ENCODE results near the gene COL18A1. TPM values are rescaled to one million over a fixed set of nuclear protein-coding genes. Genes with fewer than 3 reads are reported as not detected.

The COL18A1 gene
- total and polyA plus RNA-seq, 9 of the 15 experiments (the other 6 are each of a cell fraction or from before 2014, with no cell fraction given): 0.14 to 16.4 (median 2.0) TPM

DNA sequence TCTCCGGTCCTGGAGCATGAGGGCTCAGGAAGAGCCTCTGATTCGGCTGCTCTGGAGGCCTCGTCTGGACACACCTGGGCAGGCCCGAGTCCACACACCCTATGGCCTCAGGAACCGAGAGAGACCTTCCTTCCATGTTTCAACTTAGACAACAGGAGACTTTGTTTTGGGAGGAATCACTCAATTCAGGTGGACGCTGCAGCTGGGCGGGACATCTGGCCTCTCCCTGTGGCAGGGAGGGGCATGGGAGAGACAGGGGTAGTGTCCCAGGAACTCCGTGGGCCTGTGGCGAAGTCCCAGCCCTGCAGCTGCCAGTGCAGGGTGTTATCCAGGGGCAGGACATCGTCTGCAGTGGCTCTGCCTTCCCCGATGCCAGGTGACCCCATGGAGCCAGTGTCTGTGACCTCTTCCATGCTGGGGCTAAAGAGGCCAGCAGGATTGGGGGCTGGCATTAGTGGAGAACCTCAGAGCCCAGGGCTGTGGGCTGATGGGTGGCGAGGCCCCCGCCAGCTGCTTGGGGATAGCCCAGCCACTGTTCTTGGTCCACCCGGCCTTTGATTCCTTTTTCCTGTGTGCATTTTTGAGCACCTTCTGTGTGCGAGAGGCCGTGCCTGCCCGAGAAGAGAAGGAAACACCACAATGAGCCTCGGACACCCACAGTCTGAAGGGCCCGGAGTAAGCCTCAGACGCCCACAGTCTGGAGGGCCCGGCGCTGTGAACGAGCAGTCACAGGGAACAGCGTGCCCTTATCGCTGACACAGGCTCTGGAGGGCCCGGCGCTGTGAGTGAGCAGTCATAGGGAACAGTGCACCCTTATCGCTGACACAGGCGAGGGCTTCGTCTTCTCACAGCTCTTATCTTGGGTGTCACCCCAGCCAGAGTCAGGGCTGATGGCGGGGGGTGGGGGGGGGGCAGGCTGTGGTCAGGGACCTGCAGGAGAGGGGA, 6.2 kb downstream of the COL18A1 start (continued):
- TF ChIP-seq, protein P1, sequence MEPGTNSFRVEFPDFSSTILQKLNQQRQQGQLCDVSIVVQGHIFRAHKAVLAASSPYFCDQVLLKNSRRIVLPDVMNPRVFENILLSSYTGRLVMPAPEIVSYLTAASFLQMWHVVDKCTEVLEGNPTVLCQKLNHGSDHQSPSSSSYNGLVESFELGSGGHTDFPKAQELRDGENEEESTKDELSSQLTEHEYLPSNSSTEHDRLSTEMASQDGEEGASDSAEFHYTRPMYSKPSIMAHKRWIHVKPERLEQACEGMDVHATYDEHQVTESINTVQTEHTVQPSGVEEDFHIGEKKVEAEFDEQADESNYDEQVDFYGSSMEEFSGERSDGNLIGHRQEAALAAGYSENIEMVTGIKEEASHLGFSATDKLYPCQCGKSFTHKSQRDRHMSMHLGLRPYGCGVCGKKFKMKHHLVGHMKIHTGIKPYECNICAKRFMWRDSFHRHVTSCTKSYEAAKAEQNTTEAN (CRISPR knock-in tag; IDR thresholded peaks at IDR 0.05): no peak
- TF ChIP-seq KDM2B (CRISPR knock-in tag; IDR thresholded peaks at IDR 0.05) (peak; percentile 90), ZFP91 (CRISPR knock-in tag; IDR thresholded peaks at IDR 0.05) (no peak), NFXL1 (CRISPR knock-in tag; IDR thresholded peaks at IDR 0.05) (no peak), ZNF140 (CRISPR knock-in tag; IDR thresholded peaks at IDR 0.05) (no peak), CHAMP1 (IDR thresholded peaks at IDR 0.05) (no peak), ZNF76 (CRISPR knock-in tag; IDR thresholded peaks at IDR 0.05; ENCODE audit: borderline replicate concordance) (no peak), YBX1 (IDR thresholded peaks at IDR 0.05) (no peak), POLR3A (IDR thresholded peaks at IDR 0.05; ENCODE audit: borderline replicate concordance, extremely low read depth, insufficient read depth, insufficient read length) (no peak)
- TF ChIP-seq, protein P2, sequence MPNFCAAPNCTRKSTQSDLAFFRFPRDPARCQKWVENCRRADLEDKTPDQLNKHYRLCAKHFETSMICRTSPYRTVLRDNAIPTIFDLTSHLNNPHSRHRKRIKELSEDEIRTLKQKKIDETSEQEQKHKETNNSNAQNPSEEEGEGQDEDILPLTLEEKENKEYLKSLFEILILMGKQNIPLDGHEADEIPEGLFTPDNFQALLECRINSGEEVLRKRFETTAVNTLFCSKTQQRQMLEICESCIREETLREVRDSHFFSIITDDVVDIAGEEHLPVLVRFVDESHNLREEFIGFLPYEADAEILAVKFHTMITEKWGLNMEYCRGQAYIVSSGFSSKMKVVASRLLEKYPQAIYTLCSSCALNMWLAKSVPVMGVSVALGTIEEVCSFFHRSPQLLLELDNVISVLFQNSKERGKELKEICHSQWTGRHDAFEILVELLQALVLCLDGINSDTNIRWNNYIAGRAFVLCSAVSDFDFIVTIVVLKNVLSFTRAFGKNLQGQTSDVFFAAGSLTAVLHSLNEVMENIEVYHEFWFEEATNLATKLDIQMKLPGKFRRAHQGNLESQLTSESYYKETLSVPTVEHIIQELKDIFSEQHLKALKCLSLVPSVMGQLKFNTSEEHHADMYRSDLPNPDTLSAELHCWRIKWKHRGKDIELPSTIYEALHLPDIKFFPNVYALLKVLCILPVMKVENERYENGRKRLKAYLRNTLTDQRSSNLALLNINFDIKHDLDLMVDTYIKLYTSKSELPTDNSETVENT (CRISPR knock-in tag; IDR thresholded peaks at IDR 0.05): peak; percentile 61; the same call in 1 of the 2 replicates
- TF ChIP-seq, protein P3, sequence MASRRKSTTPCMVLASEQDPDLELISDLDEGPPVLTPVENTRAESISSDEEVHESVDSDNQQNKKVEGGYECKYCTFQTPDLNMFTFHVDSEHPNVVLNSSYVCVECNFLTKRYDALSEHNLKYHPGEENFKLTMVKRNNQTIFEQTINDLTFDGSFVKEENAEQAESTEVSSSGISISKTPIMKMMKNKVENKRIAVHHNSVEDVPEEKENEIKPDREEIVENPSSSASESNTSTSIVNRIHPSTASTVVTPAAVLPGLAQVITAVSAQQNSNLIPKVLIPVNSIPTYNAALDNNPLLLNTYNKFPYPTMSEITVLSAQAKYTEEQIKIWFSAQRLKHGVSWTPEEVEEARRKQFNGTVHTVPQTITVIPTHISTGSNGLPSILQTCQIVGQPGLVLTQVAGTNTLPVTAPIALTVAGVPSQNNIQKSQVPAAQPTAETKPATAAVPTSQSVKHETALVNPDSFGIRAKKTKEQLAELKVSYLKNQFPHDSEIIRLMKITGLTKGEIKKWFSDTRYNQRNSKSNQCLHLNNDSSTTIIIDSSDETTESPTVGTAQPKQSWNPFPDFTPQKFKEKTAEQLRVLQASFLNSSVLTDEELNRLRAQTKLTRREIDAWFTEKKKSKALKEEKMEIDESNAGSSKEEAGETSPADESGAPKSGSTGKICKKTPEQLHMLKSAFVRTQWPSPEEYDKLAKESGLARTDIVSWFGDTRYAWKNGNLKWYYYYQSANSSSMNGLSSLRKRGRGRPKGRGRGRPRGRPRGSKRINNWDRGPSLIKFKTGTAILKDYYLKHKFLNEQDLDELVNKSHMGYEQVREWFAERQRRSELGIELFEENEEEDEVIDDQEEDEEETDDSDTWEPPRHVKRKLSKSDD (conservative IDR thresholded peaks at IDR 0.05; ENCODE audit: low read length): no peak
- TF ChIP-seq, protein P4, sequence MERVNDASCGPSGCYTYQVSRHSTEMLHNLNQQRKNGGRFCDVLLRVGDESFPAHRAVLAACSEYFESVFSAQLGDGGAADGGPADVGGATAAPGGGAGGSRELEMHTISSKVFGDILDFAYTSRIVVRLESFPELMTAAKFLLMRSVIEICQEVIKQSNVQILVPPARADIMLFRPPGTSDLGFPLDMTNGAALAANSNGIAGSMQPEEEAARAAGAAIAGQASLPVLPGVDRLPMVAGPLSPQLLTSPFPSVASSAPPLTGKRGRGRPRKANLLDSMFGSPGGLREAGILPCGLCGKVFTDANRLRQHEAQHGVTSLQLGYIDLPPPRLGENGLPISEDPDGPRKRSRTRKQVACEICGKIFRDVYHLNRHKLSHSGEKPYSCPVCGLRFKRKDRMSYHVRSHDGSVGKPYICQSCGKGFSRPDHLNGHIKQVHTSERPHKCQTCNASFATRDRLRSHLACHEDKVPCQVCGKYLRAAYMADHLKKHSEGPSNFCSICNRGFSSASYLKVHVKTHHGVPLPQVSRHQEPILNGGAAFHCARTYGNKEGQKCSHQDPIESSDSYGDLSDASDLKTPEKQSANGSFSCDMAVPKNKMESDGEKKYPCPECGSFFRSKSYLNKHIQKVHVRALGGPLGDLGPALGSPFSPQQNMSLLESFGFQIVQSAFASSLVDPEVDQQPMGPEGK (CRISPR knock-in tag; IDR thresholded peaks at IDR 0.05; ENCODE audit: borderline replicate concordance): no peak
